ENCODE results near the gene ACOXL. TPM values are rescaled to one million over a fixed set of nuclear protein-coding genes. Genes with fewer than 3 reads are reported as not detected.
A peak's percentile ranks its signal among the peaks of the same experiment; 100 is the strongest.

Gene ACOXL
- total and polyA plus RNA-seq, 10 of the 15 experiments (the other 5 are each of a cell fraction or from before 2014, with no cell fraction given): 0.05 to 1.3 (median 0.71) TPM

GRCh38 chr2:111122631-111123421 lies 390.5 kb downstream of the ACOXL start (continued):
- TF ChIP-seq EGR1 (IDR thresholded peaks at IDR 0.05; ENCODE audit: borderline replicate concordance in 1 of 2, low read depth in 2 of 2, low read length in 2 of 2) (no peak), ZSCAN29 (IDR thresholded peaks at IDR 0.05) (0 out of 2 replicates have a peak, but pooled peaks have one; percentile 24), CHD4 (IDR thresholded peaks at IDR 0.05) (no peak), CUX1 (IDR thresholded peaks at IDR 0.05; ENCODE audit: insufficient replicate concordance, low read depth, low read length) (no peak), HCFC1 (IDR thresholded peaks at IDR 0.05; ENCODE audit: low read length) (no peak), PKNOX1 (IDR thresholded peaks at IDR 0.05) (no peak), SMC3 (IDR thresholded peaks at IDR 0.05; ENCODE audit: borderline replicate concordance, low read length) (no peak), DPF2 (IDR thresholded peaks at IDR 0.05) (no peak), NR2C1 (IDR thresholded peaks at IDR 0.05) (no peak), IRF5 (IDR thresholded peaks at IDR 0.05; ENCODE audit: borderline replicate concordance) (no peak), YY1 (IDR thresholded peaks at IDR 0.05; ENCODE audit: low read depth, low read length) (no peak), NFIC (IDR thresholded peaks at IDR 0.05; ENCODE audit: low read depth, low read length) (no peak), RFX5 (IDR thresholded peaks at IDR 0.05; ENCODE audit: low read depth, low read length) (no peak), LARP7 (IDR thresholded peaks at IDR 0.05) (peak; percentile 68), ETV6 (conservative IDR thresholded peaks at IDR 0.05 in 1 of 2, IDR thresholded peaks at IDR 0.05 in 1 of 2; ENCODE audit: borderline replicate concordance in 1 of 2, low read depth in 1 of 2) (no peak), CBFB (IDR thresholded peaks at IDR 0.05; ENCODE audit: low read depth) (no peak), POLR2A (IDR thresholded peaks at IDR 0.05; ENCODE audit: low read depth, low read length) (no peak)
- TF ChIP-seq, protein P1, sequence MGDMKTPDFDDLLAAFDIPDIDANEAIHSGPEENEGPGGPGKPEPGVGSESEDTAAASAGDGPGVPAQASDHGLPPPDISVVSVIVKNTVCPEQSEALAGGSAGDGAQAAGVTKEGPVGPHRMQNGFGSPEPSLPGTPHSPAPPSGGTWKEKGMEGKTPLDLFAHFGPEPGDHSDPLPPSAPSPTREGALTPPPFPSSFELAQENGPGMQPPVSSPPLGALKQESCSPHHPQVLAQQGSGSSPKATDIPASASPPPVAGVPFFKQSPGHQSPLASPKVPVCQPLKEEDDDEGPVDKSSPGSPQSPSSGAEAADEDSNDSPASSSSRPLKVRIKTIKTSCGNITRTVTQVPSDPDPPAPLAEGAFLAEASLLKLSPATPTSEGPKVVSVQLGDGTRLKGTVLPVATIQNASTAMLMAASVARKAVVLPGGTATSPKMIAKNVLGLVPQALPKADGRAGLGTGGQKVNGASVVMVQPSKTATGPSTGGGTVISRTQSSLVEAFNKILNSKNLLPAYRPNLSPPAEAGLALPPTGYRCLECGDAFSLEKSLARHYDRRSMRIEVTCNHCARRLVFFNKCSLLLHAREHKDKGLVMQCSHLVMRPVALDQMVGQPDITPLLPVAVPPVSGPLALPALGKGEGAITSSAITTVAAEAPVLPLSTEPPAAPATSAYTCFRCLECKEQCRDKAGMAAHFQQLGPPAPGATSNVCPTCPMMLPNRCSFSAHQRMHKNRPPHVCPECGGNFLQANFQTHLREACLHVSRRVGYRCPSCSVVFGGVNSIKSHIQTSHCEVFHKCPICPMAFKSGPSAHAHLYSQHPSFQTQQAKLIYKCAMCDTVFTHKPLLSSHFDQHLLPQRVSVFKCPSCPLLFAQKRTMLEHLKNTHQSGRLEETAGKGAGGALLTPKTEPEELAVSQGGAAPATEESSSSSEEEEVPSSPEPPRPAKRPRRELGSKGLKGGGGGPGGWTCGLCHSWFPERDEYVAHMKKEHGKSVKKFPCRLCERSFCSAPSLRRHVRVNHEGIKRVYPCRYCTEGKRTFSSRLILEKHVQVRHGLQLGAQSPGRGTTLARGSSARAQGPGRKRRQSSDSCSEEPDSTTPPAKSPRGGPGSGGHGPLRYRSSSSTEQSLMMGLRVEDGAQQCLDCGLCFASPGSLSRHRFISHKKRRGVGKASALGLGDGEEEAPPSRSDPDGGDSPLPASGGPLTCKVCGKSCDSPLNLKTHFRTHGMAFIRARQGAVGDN (IDR thresholded peaks at IDR 0.05): 0 out of 2 replicates have a peak, but pooled peaks have one; percentile 3

Measured in GM12878 (cell line).